Thymus (tissue), 11 donors: Measurements from ENCODE around the gene ZBTB22. TPM values are rescaled to one million over a fixed set of nuclear protein-coding genes. Genes with fewer than 3 reads are reported as not detected.
A peak's percentile ranks its signal among the peaks of the same experiment; 100 is the strongest.
"Not testable (repeated sequence)": the region's sequence is repeated elsewhere in the genome, so short reads cannot be mapped to it uniquely, and the experiment has no call there.

Source experiments
- DNase-seq, 9 donors: peaks; one replicate each; pipeline ENCODE4 v3.0.0-alpha.2; 2013; ENCODE audit warnings: low spot score in 9 of 9, low read depth in 6 of 9, missing footprints in 1 of 9
- H3K27ac ChIP-seq, 2 donors: one replicate each; pipeline ENCODE4 v1.5.1; 2013; ENCODE audit warnings: control low read depth in 1 of 2, low read depth in 1 of 2, low read length in 1 of 2, mild to moderate bottlenecking in 1 of 2, moderate library complexity in 1 of 2
- H3K27me3 ChIP-seq, 2 donors: one replicate each; pipeline ENCODE4 v1.5.1; 2013; ENCODE audit warnings: low read length in 1 of 2; ENCODE audit not compliant: control insufficient read depth in 2 of 2, insufficient read depth in 1 of 2
- H3K36me3 ChIP-seq, 2 donors: one replicate each; pipeline ENCODE4 v1.5.1; 2013; ENCODE audit warnings: low read length in 1 of 2, mild to moderate bottlenecking in 1 of 2, moderate library complexity in 1 of 2; ENCODE audit not compliant: control insufficient read depth in 2 of 2, insufficient read depth in 2 of 2
- H3K4me1 ChIP-seq, 2 donors: one replicate each; pipeline ENCODE4 v1.5.1; 2013; ENCODE audit warnings: low read length in 2 of 2; ENCODE audit not compliant: control insufficient read depth in 2 of 2, insufficient read depth in 2 of 2
- H3K4me3 ChIP-seq, 2 donors: one replicate each; pipeline ENCODE4 v1.5.1; 2013; ENCODE audit warnings: low read length in 2 of 2, control low read depth in 1 of 2, mild to moderate bottlenecking in 1 of 2
- H3K9me3 ChIP-seq, 2 donors: one replicate each; pipeline ENCODE4 v1.5.1; 2013; ENCODE audit warnings: low read length in 1 of 2, mild to moderate bottlenecking in 1 of 2; ENCODE audit not compliant: control insufficient read depth in 2 of 2, insufficient read depth in 1 of 2
- WGBS: extraction: QIAGEN DNeasy Blood & Tissue Kit; methylation state at CpG from one replicate; pipeline ENCODE4 v1.1.7; 2013; 5-methylcytosine and 5-hydroxymethylcytosine counted together
- polyA plus RNA-seq: library from polyadenylated mRNA; stranded (reverse); fragments of 200-250 nt; gene quantifications from one replicate; pipeline ENCODE4 v1.2.3, GENCODE V29; 2013
- total RNA-seq: library from RNA; stranded (reverse); fragments of 120-200 nt; gene quantifications from one replicate; pipeline ENCODE4 v1.2.4, GENCODE V29; 2013
- donor health status: healthy.

Gene ZBTB22
- total and polyA plus RNA-seq, 2 donors: 10.3 to 15.5 TPM

DNA sequence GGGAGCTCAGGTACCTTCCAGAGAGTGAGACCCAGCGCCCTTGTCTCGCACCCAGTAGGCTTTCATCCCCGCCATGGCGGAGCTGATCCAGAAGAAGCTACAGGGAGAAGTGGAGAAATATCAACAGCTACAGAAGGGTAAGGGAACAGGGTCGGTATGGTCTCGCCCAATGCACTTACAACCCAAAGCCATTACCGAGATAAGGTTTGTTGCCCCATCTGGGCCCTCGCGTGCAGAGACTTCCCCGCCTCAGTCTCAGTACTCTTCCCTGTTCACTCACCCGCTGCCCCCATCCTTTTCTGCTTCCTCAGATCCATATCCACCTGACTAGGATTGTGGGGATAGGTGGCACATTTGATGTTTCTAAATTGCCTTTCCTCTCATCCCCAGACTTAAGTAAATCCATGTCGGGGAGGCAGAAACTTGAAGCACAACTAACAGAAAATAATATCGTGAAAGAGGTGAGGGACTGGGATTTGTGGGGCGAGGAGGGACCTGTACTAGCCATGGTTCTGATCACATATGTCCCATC is 27.7 kb downstream of the ZBTB22 start:
- Histone ChIP-seq H3K36me3 (peaks cover 38 to 60% of the 10 kb centered on the region in 2 donors), H3K9me3 (peaks cover 0 to 3% of the 10 kb centered on the region in 2 donors), H3K4me1 (peaks cover 7 to 20% of the 10 kb centered on the region in 2 donors), H3K4me3 (peak overlapping the region; percentile 59 to 88), H3K27me3 (no peaks in the 10 kb centered on the region), H3K27ac (peak overlapping the region; percentile 6 to 46)
- 8% methylated on average over 14 of the region's 14 CpGs for WGBS
- no peak for DNase-seq

DNA sequence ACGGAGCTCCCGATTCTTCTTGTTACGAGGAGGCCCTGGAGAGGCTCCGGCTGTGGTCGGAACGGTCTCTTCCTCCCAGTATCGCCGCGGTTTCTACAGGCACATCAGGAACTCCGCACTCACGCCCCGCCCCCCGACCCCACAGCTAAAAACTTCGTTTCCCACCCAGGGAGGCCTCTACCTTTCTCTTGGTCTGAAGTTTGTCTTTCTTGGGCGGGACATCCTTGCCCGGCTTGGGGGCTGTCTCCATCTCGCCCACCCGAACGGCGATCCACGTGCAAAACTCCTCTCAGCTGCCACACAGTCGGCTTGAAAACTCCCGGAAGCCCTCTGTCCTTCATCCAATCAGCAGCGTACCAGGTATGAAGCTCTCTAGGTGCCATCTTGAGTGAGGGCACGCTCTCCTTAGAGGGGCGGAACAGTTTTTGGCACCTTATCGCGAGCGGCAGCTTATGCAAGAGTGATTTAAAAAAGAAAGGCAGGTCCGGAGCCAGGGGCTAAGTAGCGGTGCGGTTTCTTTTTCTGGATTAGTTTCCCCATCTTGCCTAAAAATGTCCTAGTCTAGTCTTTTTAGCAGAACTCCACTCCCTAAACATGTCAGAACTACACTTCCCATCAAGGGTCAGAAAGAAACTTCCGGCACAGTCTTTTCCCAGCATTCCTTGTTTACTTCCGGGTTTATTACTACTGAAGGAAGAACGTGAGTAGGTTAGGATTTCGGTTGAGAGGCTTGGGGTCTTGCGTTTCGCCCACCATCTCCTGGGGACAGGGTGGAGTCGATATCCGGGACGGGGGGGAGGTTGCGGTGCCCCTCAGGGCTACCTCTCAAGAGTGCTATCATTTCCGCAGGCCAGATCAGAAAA is 28.4 kb downstream of the ZBTB22 start, which contains the start of the genes PFDN6 and WDR46:
TSS of gene PFDN6 (plus strand) at position 681 of the 863 bp plus-strand sequence. CDS start 256 bp downstream, outside the sequence.
TSS of gene WDR46 (minus strand) at position 319 of the 863 bp plus-strand sequence. CDS start at position 250, 69 bp downstream.
- Histone ChIP-seq H3K27me3 (no peaks in the 10 kb centered on the region), H3K27ac (peak within 1 kb of the TSS; percentile 46 to 66), H3K4me3 (peak within 1 kb of the TSS; percentile 59 to 88), H3K36me3 (peaks cover 32 to 59% of the 10 kb centered on the region in 2 donors), H3K9me3 (peaks cover 0 to 3% of the 10 kb centered on the region in 2 donors), H3K4me1 (peaks cover 7 to 20% of the 10 kb centered on the region in 2 donors)
- DNase-seq: peak; percentile 81 to 98 (median 89)
- WGBS: under 1% methylated on average over 43 of the region's 43 CpGs

DNA sequence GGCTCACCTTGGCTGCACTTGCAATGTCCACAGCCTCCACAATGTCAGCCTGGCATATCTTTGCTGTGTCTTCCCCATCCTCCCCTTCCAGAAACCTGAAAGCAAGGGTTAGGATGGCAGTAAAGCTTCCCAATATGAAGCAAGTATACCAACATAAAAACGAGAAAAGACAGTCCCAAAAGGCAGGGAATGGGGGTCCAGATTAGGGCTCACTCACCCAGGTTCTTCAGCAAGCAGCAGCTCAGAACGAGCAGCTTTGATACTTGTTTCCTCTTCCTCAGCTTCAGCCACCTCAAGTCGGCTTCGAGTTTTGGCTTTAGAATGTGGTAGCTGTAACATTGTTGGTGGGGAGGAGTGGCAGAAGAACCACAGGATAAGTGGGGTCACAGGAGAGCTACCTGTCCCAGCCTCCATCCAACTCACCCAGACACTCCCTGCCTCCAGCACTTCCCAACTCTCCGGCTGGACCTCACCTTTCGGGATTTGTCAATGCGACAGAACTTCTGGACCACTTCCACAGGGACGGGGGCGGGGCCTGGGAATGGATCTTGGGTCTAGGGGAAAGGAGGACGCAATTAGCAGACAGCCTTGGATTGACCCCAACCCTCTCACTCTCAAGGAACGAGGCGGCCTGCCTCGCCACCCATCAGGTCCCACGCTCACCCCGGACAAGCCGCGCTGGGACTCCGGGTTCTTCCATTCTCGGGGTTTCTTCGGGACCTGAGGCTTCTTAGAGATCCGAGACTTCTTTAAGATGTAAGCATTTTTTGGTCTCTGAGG is 29.2 kb downstream of the ZBTB22 start:
- peaks cover 7 to 20% of the 10 kb centered on the region in 2 donors for H3K4me1 ChIP-seq
- peak overlapping the region; percentile 46 to 58 for H3K27ac ChIP-seq
- no peaks in the 10 kb centered on the region for H3K27me3 ChIP-seq
- 11% methylated on average over 21 of the region's 21 CpGs for WGBS
- peaks cover 0 to 3% of the 10 kb centered on the region in 2 donors for H3K9me3 ChIP-seq
- H3K4me3 ChIP-seq: peak overlapping the region; percentile 59 to 88
- DNase-seq: no peak
- H3K36me3 ChIP-seq: peaks cover 24 to 52% of the 10 kb centered on the region in 2 donors

DNA sequence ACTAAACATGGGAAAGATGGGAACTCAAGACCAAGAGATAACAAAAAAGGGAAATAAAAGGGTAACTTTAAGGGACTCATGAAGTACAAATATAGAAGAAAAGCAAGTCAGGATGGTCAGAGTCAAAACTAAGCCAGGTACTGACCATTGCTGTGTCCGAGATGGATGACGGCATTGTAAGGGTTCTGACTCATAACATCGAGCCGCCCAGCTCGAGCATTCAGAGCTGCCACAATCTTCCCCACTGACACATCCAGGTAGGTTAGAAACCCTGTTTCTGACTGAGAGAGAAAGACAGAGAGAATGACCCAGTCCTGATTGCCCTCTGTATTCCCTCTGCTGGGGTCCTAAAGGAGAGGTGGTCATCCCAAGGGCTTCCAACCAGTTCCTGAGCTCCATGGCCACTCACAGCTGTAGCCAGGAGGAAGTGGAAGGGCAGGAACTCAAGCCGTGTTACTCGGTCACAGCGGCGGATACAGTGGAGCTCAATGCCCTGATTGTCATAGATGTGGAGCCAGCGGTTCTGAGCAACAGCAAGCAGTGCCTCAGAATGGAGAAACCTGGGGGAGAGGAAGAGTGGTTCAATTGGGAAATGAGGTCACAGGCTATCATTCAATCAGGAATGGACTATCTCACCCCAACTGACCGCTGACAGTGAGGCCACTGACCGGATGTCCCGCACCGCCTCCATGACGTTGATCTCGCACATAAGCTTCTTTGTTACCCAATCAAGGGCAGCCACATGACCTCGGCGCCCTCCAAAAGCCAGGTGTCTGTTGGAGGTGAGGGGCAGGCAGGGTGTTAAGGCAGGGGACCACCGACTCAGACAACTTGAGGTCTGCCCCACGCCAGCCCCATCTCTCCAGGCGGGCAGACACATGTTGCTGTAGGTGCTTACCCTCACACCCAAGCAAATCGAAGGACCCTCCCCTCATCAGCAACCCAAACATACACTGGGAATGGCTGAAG is 30.3 kb downstream of the ZBTB22 start:
- peaks cover 0 to 3% of the 10 kb centered on the region in 2 donors for H3K9me3 ChIP-seq
- peaks cover 7 to 20% of the 10 kb centered on the region in 2 donors for H3K4me1 ChIP-seq
- no peak for DNase-seq
- H3K27ac ChIP-seq: no peak overlapping the region
- no peaks in the 10 kb centered on the region for H3K27me3 ChIP-seq
- peaks cover 16 to 48% of the 10 kb centered on the region in 2 donors for H3K36me3 ChIP-seq
- 98% methylated on average over 22 of the region's 22 CpGs for WGBS
- H3K4me3 ChIP-seq: no peak overlapping the region

DNA sequence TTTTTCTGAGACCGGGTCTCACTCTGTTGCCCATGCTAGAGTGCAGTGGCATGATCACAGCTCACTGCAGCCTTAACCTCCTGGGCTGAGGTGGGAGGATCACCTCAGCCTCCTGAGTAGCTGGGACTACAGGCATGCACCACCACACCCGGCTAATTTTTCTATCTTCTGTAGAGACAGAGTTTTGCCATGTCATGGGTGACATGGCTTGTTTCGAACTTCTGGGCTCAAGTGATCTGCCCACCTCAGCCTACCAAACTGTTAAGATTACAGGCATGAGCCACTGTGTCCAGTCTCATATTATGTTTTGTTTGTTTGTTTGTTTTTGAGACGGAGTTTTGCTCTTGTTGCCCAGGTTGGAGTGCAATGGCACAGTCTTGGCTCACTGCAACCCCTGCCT is 32.3 kb downstream of the ZBTB22 start:
- 97% methylated on average over 4 of the region's 4 CpGs for WGBS
- not testable (repeated sequence) for DNase-seq, H3K9me3 ChIP-seq, H3K4me3 ChIP-seq, H3K27ac ChIP-seq, H3K27me3 ChIP-seq
- H3K4me1 ChIP-seq: peaks cover 4 to 18% of the 10 kb centered on the region in 2 donors
- H3K36me3 ChIP-seq: peaks cover 22 to 46% of the 10 kb centered on the region in 2 donors

DNA sequence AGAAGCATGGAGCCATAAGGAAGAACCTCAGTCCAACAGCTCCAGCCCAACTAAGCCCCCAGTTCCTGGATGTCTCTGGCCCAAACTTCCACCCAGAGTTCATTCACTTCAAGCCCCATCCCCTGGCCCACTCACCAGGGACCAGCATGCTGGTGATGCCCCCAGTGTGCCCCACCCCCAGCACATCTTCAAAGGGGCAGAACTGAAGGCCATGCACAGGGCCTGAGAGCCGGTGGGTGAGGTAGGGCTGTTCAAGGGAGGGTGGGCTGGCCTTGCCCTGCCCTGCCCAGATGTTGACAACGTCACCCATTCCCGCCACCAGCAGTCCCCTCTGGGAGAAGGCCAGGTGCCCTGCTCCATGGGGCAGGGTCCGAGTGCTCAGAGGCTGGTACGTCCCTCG is 37.0 kb downstream of the ZBTB22 start:
- Histone ChIP-seq H3K27me3 (no peaks in the 10 kb centered on the region), H3K27ac (peak overlapping the region in 1 of 2 donors; percentile 43), H3K9me3 (no peaks in the 10 kb centered on the region), H3K4me3 (no peak overlapping the region), H3K36me3 (peaks cover 42 to 68% of the 10 kb centered on the region in 2 donors), H3K4me1 (peaks cover 14 to 30% of the 10 kb centered on the region in 2 donors)
- WGBS: 98% methylated on average over 6 of the region's 6 CpGs
- DNase-seq: no peak

DNA sequence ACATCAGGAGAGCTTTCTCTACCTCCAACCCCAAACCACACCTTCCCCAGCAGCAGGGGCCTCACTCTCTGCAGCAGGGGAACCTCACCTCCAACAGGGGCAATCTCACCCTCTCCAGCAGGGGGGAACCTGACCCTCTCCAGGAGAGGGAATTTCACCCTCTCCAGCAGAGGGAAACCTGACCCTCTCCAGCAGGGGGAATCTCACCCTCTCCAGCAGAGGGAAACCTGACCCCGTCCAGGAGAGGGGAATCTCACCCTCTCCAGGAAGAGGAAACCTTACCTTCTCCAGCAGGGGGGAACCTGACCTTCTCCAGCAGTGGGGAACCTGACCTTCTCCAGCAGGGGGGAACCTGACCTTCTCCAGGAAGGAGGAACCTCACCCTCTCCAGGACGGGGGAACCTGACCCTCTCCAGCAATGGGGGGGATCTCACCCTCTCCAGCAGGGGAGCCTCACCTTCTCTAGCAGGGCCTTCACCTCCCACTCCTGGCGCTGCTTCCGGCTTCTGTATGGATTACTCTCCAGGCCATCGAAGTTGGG is 37.5 kb downstream of the ZBTB22 start:
- WGBS: 83% methylated on average over 5 of the region's 5 CpGs
- H3K4me1 ChIP-seq: peaks cover 17 to 35% of the 10 kb centered on the region in 2 donors
- peak overlapping the region in 1 of 2 donors; percentile 43 for H3K27ac ChIP-seq
- peak in 1 of 9 donors; percentile 29 for DNase-seq
- H3K4me3 ChIP-seq: no peak overlapping the region
- H3K36me3 ChIP-seq: peaks cover 47 to 68% of the 10 kb centered on the region in 2 donors
- no peaks in the 10 kb centered on the region for H3K9me3 ChIP-seq
- H3K27me3 ChIP-seq: no peaks in the 10 kb centered on the region

DNA sequence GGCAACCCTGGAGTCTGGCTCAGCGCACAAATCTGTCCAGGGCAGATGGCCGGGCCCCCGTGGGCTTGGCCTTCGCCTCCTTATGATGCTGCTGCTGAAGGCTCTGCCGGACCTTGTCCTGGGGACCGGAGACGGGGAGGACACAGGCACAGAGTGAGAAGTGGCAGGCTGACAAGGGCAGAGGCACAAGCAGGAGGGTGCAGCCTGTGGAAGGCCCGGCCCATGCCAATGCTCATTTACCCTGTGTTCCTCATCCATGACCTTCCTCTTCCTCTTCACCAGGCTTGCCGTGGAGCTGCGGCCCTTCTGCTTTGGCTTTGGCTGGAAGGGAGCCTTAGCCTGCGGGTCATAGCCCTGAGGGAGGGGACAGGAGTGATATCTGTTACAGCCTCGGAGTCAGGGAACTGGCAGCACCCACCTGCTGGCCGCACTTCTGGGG is 38.3 kb downstream of the ZBTB22 start:
- Histone ChIP-seq H3K9me3 (no peaks in the 10 kb centered on the region), H3K27me3 (no peaks in the 10 kb centered on the region), H3K36me3 (peaks cover 51 to 70% of the 10 kb centered on the region in 2 donors), H3K4me1 (peaks cover 17 to 43% of the 10 kb centered on the region in 2 donors), H3K27ac (no peak overlapping the region), H3K4me3 (no peak overlapping the region)
- DNase-seq: no peak
- 97% methylated on average over 13 of the region's 13 CpGs for WGBS
